ENCODE results near the gene NDUFS3. TPM values are rescaled to one million over a fixed set of nuclear protein-coding genes. Genes with fewer than 3 reads are reported as not detected.

The NDUFS3 gene
- total RNA-seq, 1 donor from 2014 or later = 350 TPM

DNA sequence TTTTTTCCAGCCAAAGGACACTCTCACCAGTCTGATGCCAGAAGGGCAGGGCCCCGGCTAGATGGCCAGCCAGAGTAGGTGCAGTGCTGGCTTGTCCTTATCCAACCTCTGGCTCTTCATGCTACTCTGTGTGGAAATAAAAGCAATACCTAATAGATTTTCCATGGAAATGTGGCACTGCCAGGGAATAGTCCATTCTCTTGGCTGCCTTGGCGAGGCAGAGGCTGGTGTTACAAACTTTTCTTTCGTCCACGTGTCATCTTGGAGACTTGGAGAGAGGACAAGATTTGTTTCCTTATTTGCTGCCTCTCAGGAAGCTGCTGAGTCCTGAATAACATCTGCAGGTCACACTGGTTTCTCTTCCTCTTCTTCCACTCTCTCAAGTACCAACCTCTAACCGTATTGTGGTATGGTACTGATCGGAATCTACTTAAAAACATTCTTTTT lies 32.5 kb downstream of the NDUFS3 start:
- intact Hi-C loops (cut with DNase I) = no loop called here
- no peak for DNase-seq
- peak; percentile 55 for ATAC-seq (ENCODE audit: poor library complexity)

DNA sequence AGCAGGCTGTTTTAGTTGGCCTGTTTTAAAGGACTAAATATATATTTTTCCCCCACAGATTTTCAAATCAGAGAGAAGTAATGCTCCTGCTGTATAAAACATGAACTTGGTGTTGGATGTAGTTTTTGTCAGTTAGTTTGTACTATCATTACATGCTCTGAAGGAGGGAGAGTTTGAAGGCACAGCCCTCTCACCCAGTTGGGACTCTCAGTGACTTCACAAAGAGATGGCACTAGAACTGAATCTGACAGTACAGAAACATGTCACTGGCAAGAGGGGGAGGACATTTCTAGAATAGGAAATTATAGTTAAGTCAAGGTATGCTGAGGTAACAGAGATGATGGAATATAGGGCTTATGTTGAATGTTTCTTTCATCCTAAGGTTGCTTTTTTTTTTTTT lies 36.4 kb downstream of the NDUFS3 start:
- intact Hi-C loops (cut with DNase I) = no loop called here
- ATAC-seq (ENCODE audit: poor library complexity) = no peak

DNA sequence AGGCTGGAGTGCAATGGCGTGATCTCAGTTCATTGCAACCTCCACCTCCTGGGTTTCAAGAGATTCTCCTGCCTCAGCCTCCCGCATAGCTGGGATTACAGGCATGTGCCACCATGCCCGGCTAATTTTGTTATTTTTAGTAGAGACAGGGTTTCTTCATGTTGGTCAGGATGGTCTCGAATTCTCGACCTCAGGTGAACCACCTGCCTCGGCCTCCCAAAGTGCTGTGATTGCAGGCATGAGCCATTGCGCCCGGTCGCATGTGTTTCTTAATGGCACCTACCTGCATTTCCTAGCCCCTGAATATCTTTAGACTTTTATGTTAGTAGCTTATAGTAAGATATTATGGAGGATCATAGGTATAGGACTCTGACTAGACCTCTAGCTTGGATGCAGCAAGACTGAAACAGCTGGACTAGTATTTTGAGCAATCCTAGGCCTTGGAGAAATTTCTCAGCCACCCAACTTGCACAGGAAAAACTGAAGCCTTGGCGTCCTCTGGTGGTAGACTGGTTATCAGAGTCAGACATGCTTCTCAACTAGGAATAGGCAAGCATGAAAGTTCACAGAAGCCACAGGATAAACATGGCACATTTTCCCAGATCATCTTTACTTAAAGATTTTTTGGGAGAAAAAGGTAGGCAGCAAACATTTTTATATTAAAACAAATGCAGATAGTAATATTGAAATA lies 38.0 kb downstream of the NDUFS3 start:
- intact Hi-C loops (cut with DNase I) = no loop called here
- peak; percentile 79 for ATAC-seq (ENCODE audit: poor library complexity)
- no peak for DNase-seq

More for the DNA sequence above, 36.4 kb downstream of the NDUFS3 start:
- DNase-seq = no peak

DNA sequence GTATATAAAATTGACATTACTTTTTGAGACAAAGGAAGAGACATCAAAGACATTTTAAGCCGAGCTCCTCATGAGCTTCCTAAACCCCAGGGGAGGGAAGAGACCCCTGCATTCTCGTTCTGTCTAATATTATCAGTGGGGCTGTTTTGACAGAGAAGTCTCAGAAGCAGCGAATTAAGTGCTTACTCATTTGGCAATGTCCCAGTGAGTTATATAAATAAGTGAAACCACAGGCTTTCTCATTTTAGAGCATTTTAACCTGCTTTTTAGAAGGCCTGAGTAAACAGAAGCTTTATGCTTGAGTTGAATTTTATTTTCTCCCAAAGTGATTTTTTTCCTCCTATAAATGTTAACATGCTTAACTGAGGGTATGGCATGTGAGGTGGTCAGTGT lies 38.5 kb downstream of the NDUFS3 start:
- DNase-seq = no peak
- no peak for ATAC-seq (ENCODE audit: poor library complexity)
- intact Hi-C loops (cut with DNase I) = no loop called here

DNA sequence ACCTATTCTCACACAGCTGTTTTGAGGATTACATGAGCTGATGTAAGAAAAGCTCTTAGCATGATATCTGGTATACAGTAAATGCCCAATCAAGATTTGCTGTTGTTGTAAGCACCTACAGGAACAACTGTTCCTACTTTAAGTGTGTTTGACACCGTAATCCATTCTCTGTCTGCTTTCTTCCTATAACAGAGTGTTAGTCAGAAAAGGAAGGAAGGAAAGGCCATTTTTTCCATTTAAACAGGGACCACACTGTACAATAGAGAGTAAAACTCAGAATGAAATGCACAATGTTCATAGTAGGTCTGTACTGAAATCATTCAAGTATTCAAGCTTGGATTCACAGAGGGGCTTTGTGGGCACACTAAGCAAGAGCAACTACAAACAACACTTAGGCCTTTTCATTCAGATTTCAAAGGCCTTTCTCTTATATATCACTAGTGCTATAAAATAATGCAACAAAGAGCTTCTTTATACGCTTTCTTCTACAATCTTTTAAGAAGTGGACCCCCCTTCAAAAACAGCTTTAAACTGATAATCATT lies 42.0 kb downstream of the NDUFS3 start:
- DNase-seq = no peak
- intact Hi-C loops (cut with DNase I) = no loop called here
- no peak for ATAC-seq (ENCODE audit: poor library complexity)

DNA sequence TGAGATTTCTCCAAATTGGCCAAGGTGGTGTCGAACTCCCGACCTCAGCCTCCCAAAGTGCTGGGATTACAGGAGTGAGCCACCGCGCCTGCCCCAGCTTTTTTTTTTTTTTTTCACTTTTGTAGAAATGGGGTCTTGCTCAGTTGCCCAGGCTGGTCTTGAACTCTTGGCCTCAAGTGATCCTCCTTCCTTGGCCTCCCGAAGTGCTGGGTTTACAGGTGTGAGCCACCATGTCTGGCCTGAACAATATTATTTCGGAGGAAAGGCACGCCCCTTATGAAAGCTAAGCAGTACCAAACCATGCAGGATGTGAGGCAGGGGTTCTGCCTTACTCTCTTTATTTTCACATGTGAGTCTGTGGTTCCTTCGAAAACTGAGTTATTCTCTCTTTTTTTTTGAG lies 47.4 kb downstream of the NDUFS3 start:
- ATAC-seq (ENCODE audit: poor library complexity) (no peak), DNase-seq (no peak)
- intact Hi-C loops (cut with DNase I) = no loop called here

DNA sequence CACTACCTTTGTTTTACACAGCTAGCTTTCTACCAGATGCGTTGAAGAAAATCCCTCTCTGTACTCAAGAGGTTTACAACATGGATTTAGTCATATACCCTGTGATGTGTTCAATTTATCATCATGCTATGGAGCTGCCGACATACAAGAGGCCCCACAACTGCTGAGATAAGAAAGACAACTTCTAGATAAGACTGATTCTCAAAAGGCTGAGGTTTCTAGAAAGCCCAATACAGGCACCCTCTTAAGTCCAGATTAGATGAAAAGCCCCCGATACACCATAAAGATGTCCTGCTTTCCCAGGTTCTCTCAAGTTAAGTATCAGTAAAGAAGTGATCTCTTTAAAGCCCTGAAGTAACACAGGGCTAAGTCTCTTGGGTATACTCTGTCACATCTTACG lies 49.2 kb downstream of the NDUFS3 start:
- DNase-seq (no peak), ATAC-seq (ENCODE audit: poor library complexity) (no peak)
- intact Hi-C loops (cut with DNase I) = no loop called here

DNA sequence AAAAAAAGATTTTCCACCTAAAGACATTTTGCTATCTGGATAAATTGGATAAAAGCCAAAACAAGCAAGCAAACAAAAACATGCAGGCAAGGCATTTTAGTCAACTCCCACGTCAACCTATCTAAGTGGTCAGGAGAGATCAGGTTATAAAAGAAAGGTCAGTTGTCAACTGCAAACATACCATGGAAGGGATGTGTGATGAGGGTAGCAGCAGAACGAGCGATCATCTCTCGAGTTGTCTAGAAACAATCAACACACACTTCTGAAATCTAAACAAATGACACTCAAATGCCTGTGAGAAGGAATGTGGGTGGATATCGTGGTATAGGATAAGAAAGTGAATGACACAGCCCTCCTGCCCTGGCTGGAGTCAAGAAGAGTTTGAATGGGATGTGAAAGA lies 52.6 kb downstream of the NDUFS3 start:
- intact Hi-C loops (cut with DNase I) = no loop called here
- no peak for ATAC-seq (ENCODE audit: poor library complexity)
- no peak for DNase-seq

Other genes starting within 250 kb of the NDUFS3 start
- 2,568 TPM for gene MYBPC3, start 226.4 kb upstream of the NDUFS3 start, total RNA-seq
- 11.1 TPM for gene SPI1, start 200.5 kb upstream of the NDUFS3 start, total RNA-seq
- gene SLC39A13, start 170.5 kb upstream of the NDUFS3 start, total RNA-seq = 34.5 TPM
- 166 TPM for gene PSMC3, start 152.6 kb upstream of the NDUFS3 start, total RNA-seq
- 6.7 TPM for gene RAPSN, start 129.9 kb upstream of the NDUFS3 start, total RNA-seq
- gene CELF1, start 25.9 kb upstream of the NDUFS3 start, total RNA-seq = 97.4 TPM
- gene PTPMT1, start 13.5 kb upstream of the NDUFS3 start, total RNA-seq = 20.9 TPM
- 12.9 TPM for gene KBTBD4, start 104 bp upstream of the NDUFS3 start, total RNA-seq
- not detected for gene FAM180B, start 7.6 kb downstream of the NDUFS3 start, total RNA-seq
- gene C1QTNF4, start 15.3 kb downstream of the NDUFS3 start, total RNA-seq = 0.48 TPM
- gene MTCH2, start 63.5 kb downstream of the NDUFS3 start, total RNA-seq = 111 TPM
- gene AGBL2, start 136.3 kb downstream of the NDUFS3 start, total RNA-seq = 0.35 TPM
- gene FNBP4, start 188.3 kb downstream of the NDUFS3 start, total RNA-seq = 41.0 TPM

Data from Right ventricle myocardium superior (tissue), 1 donor.